ENCODE data around the gene AGPAT2.
A peak's percentile ranks its signal among the peaks of the same experiment; 100 is the strongest.
"Not testable (repeated sequence)": the region's sequence is repeated elsewhere in the genome, so short reads cannot be mapped to it uniquely, and the experiment has no call there.

Gene AGPAT2

GRCh38 chr9:136645352-136645902 lies 41.8 kb downstream of the AGPAT2 start:
- DNase-seq (ENCODE audit: low spot score), result no peak

DNA sequence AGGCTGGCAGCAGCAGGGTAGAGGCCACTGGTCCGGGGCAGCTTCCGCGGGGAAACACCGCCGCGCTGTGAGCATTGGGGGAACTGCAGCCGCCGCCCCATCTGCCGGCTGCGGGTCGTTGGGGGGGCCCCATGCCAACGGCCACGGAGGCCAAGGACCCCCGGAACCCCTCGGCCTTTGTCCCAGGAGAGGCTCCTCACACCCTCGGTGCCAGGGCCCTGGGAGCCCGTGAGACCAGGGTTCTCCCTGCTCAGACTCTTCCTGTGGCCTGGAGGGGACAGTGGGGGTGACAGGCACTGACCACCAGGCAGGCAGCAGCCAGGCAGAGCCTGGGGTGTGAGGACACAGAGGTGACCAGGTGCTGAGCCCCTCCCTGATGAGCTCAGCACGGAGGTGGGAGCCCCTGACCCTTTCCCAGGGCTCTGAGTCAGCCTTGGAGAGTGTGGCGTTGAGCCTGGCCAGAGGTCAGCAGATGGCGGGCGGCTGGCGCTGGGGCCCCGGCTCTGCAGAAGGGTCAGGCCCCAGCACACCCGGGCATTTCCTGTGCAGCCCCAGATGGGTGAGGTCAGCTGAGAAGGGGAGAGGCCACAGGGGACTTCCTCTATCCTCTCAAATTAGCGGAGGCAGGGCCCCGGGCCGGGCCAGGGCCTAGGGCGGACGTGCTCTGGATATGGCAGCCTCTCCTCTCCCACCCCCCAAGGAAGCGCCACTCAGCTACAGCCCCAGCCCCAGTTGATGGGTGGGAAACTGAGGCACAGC lies 42.5 kb downstream of the AGPAT2 start:
- DNase-seq (ENCODE audit: low spot score), result peak; percentile 45

GRCh38 chr9:136644343-136644592 lies 43.0 kb downstream of the AGPAT2 start:
- DNase-seq (ENCODE audit: low spot score), result peak; percentile 28

DNA sequence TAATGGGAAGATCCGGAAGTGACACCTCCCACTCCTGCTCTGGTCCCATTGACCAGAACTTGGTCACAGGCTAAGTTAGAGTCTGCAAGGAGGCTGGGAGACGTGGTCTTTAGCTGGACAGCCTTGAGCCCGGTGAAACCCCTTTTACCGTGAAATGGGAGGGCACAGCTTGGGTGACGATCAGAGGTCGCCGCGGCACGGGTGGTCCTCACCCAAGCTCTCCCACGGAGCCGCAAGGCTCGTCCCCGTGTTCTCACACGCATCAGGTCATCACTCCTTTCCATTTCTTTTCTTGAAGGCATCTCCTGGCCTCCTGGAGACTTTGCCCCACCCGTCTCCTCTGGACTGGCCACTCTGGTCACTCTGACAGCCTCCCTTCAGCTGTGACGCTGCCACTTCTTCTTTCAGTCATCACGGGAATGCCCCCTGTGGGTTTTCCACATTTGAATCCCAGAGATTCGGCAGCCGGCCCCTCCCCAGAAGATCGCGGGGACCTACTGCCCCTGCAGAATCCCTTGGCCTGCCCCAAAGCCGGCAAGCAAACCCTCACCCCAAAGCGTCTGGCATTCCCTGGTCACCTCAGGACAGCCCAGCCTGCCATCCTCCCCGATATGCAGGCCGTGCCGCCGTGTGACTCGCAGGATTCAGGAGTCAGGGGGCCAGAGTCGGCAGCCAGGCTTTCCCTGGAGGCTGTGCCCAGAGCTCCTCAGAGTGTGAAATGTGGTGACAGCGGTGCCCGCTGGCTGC lies 43.5 kb downstream of the AGPAT2 start:
- no peak for DNase-seq (ENCODE audit: low spot score)

DNA sequence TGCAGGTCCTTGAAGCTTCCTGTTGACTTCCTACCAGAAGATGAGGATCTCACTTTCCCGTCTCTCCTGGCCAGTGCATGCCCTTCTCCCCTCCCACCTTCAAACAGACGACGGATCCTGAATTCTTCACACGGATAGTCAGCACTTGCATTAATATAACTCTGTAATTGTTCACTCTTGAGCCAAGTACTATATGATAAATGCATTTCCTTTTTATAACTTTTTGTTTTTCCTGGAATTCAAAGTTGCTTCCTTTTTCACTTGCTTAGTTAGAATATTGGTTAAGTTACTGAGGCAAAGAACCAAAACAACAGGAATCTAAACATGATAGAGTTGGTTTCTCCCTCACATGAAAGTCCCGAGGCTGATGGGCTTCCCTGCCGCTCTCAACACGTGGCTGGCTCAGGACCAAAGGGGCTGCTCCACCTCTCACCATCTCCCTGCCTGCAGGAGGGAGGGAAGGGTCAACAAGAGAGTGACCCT lies 44.8 kb downstream of the AGPAT2 start:
- no peak for DNase-seq (ENCODE audit: low spot score)

- DNase-seq (ENCODE audit: low spot score), result no peak
These were observed 46.8 kb downstream of the AGPAT2 start for GRCh38 chr9:136640171-136641111.

- no peak for DNase-seq (ENCODE audit: low spot score)
These were observed 52.4 kb downstream of the AGPAT2 start for GRCh38 chr9:136634904-136635303.

GRCh38 chr9:136632491-136633106 lies 54.7 kb downstream of the AGPAT2 start:
- DNase-seq (ENCODE audit: low spot score), result not testable (repeated sequence)

- not testable (repeated sequence) for DNase-seq (ENCODE audit: low spot score)
These were observed 55.2 kb downstream of the AGPAT2 start for GRCh38 chr9:136632072-136632471.

GRCh38 chr9:136631038-136632000 lies 55.9 kb downstream of the AGPAT2 start:
- peak; percentile 63 for DNase-seq (ENCODE audit: low spot score)

DNA sequence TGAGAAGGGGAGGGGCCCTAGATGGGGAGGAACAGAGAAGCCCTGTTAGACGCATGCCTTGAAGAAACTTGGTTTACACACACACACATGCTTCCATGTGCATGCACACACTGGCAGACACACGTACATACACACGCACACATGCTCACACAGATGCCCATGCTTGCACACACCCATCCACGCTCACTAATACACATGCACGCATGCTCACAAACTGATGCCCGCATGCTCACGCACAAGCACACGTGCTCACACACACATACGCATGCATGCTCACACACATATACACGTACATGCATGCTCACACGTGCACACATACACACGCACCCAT lies 56.6 kb downstream of the AGPAT2 start:
- DNase-seq (ENCODE audit: low spot score), result no peak

DNA sequence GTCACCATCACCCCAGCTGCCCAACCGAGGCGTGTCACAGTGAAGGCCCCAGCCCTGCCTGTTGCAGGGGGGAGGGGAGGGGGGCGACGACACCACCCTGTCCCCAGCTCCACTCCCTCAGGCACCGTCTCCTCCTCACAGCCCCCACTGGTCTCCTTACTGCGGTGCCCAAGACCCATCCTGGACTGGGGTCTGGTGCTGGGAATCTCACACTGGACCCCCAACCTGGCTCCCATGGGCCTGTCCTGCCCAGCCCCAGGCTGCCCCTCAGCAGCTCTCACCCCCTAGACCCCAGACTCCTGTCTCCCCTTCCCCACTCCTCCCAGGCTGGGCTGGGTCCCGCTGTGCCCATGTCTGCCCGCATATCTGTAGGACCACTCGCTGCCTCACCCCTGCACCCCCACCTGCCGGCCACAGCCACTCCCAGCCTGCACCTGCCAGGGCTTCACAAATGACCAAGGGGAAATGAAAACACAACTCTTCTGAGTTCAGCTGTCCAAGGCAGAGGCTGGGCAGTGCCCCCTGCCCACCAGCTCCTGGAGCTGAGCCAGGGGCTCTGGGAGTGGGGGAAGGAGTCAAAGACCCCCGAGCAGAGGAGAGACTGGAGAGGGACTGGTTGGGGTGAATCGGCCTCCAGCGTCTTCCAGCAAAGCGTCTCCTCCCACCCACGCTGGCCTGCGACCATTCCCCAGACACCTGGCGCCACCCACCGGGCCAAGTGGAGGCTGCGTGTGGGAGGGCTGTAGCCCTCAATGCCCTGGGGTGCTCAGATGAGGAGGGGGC lies 57.2 kb downstream of the AGPAT2 start:
- no peak for DNase-seq (ENCODE audit: low spot score)

DNA sequence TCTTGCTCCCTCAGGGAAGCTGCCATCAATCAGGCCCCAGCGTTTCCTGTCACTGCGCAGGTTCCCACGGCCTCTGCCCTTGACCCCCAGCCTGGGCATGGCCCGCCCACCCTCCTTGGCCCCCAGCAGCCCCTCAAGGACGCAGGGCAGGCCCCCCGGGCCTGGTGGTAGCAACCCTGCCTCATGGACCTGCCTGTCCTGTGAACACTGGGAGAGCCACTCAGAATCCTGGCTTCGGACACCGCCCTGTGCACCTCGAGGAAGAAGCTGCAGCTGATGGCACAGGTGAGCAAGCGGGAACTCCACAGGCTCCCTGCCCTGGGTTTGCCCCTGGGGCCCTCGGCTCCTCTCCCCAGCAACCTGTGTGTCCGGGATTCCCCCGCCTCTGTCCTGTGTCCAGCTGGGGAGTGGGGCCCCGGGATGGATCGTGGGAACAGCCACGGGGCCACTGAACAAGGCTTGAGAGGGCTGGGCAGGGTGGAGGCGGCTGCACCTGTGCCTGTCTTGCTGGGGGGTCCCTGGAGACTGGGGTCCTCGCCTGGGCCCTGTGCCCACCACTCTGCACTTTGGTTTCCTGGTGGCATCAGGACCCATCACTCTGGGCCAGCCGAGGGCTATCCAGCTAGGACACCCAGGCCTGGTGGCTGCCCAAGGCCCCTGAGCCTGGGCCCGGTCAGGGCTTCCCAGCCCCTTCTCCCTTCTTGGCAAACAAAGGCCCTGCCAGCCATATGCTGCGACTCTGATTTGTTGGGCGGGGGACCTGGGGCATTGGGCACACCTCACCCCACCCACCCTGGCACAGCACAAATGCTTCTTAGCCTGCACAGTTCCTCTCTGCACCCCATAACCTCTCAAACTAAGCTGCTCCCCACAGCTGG lies 58.0 kb downstream of the AGPAT2 start:
- DNase-seq (ENCODE audit: low spot score), result no peak

GRCh38 chr9:136628268-136628667 lies 59.0 kb downstream of the AGPAT2 start:
- DNase-seq (ENCODE audit: low spot score), result no peak

DNA sequence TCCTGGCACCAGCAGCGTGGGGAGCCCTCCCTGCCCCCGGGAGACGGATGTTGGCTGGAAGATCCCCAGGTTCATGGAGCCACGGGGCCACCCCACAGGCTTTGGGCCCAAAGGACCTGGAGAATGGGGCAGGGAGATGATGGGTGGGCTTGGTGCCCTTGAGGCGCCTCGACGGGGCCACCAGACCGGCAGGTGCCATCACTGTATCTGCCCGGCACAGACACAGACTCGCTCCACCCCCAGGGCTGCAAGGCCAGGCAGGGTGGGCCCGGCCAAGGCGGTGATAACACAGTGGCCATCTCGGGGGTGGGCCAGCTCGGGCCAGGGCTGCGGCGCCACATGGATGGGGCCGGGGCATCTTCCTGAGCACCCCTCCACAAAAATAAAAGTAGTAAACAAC lies 59.6 kb downstream of the AGPAT2 start:
- no peak for DNase-seq (ENCODE audit: low spot score)

- DNase-seq (ENCODE audit: low spot score), result no peak
These were observed 60.3 kb downstream of the AGPAT2 start for GRCh38 chr9:136626740-136627642.

DNA sequence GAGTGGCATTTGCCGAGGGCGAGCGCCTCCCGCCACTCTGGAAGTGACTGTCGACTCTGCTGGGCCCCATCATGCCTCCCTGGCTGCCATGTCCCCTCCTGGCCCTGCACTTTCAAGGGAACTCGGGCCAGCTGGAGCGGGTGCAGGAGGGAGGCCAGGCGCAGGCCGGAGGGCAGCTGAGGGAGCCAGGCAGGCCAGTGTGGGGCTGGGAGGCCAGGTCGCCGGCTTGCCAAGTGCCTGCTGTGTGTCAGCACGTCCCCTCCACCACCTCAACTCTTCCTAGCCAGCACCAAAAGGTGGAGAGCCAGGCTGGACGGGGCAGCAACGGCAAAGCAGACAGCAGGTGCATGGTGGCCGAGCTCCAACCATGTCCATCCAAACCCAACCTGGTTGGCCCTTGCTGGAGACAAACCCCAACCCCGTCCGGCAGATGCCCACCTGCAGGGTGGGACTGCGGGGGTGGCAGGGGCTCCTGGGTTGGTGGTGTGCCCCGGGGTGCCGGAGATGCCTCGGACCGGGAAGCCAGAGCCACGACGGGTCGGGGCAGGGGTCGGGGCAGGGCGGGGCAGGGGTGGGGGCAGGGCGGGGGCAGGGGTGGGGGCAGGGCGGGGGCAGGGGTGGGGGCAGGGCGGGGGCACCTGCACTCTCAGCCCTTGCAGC lies 61.1 kb downstream of the AGPAT2 start:
- no peak for DNase-seq (ENCODE audit: low spot score)

Measured in pons (tissue), 1 donor.